Measurements from ENCODE around the gene GLYAT.
"Not testable (repeated sequence)": the region's sequence is repeated elsewhere in the genome, so short reads cannot be mapped to it uniquely, and the experiment has no call there.

DNA sequence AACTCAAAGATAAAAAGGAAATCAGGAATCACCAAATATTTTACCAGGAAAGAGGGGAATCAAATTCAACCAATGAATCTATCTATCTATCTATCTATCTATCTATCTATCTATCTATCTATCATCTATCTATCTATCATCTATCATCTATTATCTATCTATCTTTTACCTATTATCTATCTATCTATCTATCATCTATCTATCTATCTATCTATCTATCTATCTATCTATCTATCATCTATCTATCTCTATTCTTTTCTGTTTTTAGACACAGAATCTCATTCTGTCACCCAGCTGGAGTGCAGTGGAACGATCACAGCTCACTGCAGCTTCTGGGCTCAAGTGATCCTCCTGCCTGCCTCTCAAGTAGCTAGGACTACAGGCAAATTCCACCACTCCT, 54.2 kb downstream of the GLYAT start:
- not testable (repeated sequence) for TF ChIP-seq EZH2phosphoT487 (IDR thresholded peaks at IDR 0.05; ENCODE audit: borderline replicate concordance, low read length)
- TF ChIP-seq, protein P1, sequence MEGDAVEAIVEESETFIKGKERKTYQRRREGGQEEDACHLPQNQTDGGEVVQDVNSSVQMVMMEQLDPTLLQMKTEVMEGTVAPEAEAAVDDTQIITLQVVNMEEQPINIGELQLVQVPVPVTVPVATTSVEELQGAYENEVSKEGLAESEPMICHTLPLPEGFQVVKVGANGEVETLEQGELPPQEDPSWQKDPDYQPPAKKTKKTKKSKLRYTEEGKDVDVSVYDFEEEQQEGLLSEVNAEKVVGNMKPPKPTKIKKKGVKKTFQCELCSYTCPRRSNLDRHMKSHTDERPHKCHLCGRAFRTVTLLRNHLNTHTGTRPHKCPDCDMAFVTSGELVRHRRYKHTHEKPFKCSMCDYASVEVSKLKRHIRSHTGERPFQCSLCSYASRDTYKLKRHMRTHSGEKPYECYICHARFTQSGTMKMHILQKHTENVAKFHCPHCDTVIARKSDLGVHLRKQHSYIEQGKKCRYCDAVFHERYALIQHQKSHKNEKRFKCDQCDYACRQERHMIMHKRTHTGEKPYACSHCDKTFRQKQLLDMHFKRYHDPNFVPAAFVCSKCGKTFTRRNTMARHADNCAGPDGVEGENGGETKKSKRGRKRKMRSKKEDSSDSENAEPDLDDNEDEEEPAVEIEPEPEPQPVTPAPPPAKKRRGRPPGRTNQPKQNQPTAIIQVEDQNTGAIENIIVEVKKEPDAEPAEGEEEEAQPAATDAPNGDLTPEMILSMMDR (IDR thresholded peaks at IDR 0.05; ENCODE audit: low read depth, low read length, poor library complexity, severe bottlenecking), result not testable (repeated sequence)

All from DOHH2 (cell line).